GM10266 (cell line): ENCODE data around the gene KRTAP4-2.
"Not testable (repeated sequence)": the region's sequence is repeated elsewhere in the genome, so short reads cannot be mapped to it uniquely, and the experiment has no call there.

Experiments used
- DNase-seq: peaks from one replicate; pipeline ENCODE4 v3.0.0; 2012; ENCODE audit errors: extremely low spot score
- TF ChIP-seq, protein P1 (sequence below): IDR thresholded peaks from 2 replicates; pipeline ENCODE4 v1.5.1; 2012; ENCODE audit warnings: mild to moderate bottlenecking, low read depth; ENCODE audit not compliant: control insufficient read depth, insufficient read depth; ENCODE audit errors: missing control alignments

Gene KRTAP4-2

DNA sequence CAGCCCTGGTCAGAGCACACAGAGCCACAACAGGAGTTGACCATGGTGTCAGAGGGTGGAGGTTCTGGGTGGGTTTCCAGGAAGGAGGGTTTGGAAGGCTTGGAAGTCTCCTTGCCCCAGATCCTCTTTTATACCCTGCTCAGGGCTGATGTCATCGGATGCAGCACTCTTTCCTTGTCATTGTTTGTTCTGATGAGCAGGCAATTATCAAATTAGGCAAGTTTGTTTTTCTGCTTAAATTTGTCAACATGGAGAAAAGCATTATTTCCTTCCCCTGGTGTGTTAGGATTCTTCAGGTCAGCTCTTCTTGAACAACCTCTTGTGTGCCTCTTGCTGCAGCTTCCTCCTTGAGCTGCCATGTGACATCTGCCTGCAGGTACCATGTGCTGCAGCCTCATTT is 17.4 kb downstream of the KRTAP4-2 start, which contains the start of gene KRTAP4-4:
KRTAP4-4 (minus strand) TSS at position 101 of the 400 bp plus-strand sequence; CDS start at position 44, 57 bp downstream.
- DNase-seq: no peak
- TF ChIP-seq, protein P1, sequence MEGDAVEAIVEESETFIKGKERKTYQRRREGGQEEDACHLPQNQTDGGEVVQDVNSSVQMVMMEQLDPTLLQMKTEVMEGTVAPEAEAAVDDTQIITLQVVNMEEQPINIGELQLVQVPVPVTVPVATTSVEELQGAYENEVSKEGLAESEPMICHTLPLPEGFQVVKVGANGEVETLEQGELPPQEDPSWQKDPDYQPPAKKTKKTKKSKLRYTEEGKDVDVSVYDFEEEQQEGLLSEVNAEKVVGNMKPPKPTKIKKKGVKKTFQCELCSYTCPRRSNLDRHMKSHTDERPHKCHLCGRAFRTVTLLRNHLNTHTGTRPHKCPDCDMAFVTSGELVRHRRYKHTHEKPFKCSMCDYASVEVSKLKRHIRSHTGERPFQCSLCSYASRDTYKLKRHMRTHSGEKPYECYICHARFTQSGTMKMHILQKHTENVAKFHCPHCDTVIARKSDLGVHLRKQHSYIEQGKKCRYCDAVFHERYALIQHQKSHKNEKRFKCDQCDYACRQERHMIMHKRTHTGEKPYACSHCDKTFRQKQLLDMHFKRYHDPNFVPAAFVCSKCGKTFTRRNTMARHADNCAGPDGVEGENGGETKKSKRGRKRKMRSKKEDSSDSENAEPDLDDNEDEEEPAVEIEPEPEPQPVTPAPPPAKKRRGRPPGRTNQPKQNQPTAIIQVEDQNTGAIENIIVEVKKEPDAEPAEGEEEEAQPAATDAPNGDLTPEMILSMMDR: no peak

DNA sequence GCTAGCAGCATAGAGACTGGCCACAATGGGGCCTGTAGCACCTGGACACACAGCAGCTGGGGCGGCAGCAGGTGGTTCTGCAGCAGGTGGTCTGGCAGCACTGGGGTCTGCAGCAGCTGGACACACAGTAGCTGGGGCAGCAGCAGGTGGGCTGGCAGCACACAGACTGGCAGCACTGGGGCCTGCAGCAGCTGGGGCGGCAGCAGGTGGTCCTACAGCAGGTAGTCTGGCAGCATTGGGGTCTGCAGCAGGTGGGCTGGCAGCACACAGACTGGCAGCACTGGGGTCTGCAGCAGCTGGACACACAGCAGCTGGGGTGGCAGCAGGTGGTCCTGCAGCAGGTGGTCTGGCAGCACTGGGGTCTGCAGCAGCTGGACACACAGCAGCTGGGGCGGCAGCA is 17.8 kb downstream of the KRTAP4-2 start:
- not testable (repeated sequence) for DNase-seq

DNA sequence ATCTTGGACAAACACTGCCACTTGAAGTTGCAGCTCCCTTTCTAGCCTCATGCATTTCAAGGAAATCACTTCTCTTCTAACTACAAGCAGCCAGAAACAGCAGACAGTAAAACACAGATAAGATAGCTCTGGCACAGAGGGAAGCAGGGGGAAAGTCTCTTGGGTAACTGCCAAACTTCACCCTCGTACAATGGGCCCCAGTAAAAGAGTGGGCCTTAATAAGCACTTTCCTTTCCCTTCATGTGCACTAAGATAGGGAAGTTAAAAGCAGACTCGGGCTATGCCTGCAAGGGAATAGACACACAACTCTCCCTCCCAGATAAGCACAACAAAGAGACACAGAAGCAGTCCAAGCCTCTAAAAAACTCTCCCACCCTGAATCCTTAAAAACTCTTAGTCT is 24.2 kb downstream of the KRTAP4-2 start:
- TF ChIP-seq, protein P1: no peak
- DNase-seq: no peak

DNA sequence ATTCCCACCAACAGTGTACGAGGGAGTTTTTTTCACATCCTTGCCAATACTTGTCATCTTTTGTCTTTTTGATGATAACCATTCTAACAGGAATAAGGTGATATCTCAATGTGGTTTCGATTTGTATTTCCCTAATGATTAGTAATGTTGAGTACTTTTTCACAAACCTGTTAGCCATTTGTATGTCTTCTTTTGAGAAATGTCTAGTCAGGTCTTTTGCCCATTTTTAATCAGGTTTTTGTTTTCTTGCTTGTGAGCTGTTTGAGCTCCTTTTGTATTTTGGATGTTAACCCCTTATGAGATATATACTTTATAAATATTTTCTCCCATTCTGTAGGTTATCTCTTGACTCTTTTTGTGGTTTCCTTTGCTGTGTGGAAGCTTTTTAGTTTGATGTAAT is 26.5 kb downstream of the KRTAP4-2 start:
- DNase-seq: no peak
- TF ChIP-seq, protein P1: no peak

DNA sequence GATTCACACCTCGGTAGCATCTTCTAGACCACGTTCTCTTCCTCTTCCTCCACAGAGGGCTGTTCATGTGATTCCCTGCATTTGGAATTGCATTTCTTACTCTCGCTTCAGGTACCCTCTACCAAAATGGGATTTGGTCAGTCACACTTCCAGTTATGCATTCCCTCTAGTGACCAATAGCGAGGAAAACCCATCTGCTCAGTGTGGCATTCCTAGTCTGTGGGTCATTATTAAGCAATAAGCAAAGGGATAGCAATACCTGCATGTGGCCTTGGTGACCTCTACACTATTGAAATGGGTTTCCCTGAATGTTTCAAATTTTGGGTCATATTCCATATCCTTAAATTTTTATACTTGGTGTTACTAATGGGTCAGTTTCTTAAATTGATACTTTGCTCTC is 28.0 kb downstream of the KRTAP4-2 start:
- TF ChIP-seq, protein P1: no peak
- DNase-seq: no peak

DNA sequence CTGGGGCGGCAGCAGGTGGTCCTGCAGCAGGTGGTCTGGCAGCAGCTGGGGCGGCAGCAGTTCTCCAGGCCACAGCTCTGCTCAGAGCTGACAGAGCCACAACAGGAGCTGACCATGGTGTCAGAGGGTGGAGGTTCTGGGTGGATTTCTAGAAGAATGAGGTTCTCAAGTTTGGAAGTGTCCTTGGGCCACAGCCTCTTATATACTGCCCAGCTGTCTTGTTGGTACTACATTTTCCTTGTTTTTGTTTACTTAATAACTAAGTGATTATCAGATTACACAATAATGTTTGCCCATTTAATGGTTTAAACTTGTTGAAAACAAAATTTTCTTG is 28.4 kb downstream of the KRTAP4-2 start, which contains the start of gene KRTAP4-5:
KRTAP4-5 (minus strand) TSS at position 174 of the 334 bp plus-strand sequence; CDS start at position 116, 58 bp downstream.
- no peak for DNase-seq
- TF ChIP-seq, protein P1: no peak

DNA sequence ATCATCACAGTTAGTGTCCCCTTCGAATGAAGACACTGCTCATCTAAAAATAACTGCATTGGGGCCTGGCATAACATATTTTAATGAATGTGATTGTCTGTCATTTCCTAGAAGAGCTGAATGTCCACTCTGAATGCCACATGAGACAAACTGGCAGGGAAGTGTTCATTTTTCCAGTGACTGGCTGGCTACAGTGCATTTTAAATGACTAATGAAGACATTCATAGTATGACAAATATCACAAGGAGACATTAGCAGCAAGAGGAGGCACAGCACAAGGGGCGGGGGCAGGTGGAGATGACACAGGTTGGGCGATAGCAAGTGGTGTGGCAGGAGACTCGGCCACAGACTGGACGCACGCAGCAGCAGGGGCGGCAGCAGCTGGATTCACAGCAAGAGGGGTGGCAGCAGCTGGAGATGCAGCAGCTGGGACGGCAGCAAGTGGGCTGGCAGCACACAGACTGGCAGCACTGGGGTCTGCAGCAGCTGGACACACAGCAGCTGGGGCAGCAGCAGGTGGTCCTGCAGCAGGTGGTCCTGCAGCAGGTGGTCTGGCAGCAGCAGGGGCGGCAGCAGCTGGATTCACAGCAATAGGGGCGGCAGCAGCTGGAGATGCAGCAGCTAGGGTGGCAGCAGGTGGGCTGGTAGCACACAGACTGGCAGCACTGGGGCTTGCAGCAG is 28.9 kb downstream of the KRTAP4-2 start:
- not testable (repeated sequence) for DNase-seq

DNA sequence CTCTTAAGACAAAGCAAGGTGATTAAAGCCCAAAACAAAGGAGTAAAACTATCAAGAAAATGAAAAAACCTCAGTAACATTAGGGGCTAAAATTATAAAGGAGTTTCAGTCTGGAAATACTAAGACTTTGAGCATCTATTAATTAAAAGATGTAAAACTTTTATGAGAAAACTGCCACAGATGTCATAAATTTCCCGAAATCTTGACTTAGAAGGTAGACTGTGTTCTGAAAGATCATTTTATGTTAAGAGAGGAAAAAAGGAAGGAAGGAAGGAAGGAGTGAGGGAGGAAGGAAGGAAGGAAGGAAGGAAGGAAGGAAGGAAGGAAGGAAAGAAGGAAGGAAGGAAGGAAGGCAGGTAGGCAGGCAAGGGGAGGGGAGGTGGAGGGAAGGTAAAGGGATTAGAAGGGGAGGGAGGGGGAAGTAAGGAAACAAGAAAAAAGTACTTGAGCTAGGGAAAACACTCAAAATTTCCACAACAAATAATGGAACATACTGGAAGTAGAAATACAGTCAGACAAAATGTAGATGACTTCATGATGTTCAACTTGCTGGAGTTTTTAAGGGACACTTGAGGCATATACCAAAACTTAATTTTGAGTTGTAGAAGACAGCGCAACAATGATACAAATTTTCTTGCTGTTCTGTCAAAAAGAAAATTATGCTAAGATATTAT is 30.4 kb downstream of the KRTAP4-2 start:
- DNase-seq: no peak
- TF ChIP-seq, protein P1: no peak
